Esophagus muscularis mucosa (tissue), 4 donors: ENCODE data around the gene IGF2BP3. TPM values are rescaled to one million over a fixed set of nuclear protein-coding genes. Genes with fewer than 3 reads are reported as not detected.

Source experiments
- DNase-seq: peaks from one replicate; pipeline ENCODE4 v3.0.0-alpha.2; 2017; ENCODE audit errors: extremely low spot score
- H3K27ac ChIP-seq, 4 donors: fragments of 200-600 bp; sonication (generic); replicated peaks in 1 of 4; 1 replicate in 3 of 4; 2 replicates in 1 of 4; pipeline ENCODE4 v1.5.1; 2016 to 2019; ENCODE audit warnings: mild to moderate bottlenecking in 1 of 4
- H3K27me3 ChIP-seq, 4 donors: fragments of 200-600 bp; sonication (generic); one replicate each; pipeline versions ENCODE4 v1.5.1 to v1.6.0; 2016 to 2019
- H3K36me3 ChIP-seq, 4 donors: fragments of 200-600 bp; sonication (generic); one replicate each; pipeline ENCODE4 v1.5.1; 2016 to 2019
- H3K4me1 ChIP-seq, 4 donors: fragments of 200-600 bp; sonication (generic); one replicate each; pipeline ENCODE4 v1.5.1; 2016 to 2019
- H3K4me3 ChIP-seq, 4 donors: fragments of 200-600 bp; sonication (generic); 1 replicate in 2 of 4; 2 replicates in 2 of 4; pipeline ENCODE4 v1.5.1; 2016 to 2019; ENCODE audit warnings: mild to moderate bottlenecking in 4 of 4, moderate library complexity in 1 of 4
- H3K9me3 ChIP-seq, 4 donors: fragments of 200-600 bp; sonication (generic); 1 replicate in 3 of 4; 2 replicates in 1 of 4; pipeline ENCODE4 v1.5.1; 2016 to 2019
- EP300 ChIP-seq: sonication (generic); formaldehyde crosslinking; IDR thresholded peaks from one replicate; pipeline ENCODE4 v1.6.1; 2017; ENCODE audit warnings: antibody characterized with exemption
- POLR2A ChIP-seq: fragments of 450-650 bp; IDR thresholded peaks from one replicate; pipeline ENCODE4 v1.6.1; 2017; ENCODE audit warnings: antibody characterized with exemption, moderate library complexity, mild to moderate bottlenecking, low read depth
- POLR2AphosphoS5 ChIP-seq, 2 donors: sonication (generic); formaldehyde crosslinking; IDR thresholded peaks; one replicate each; pipeline ENCODE4 v1.6.1; 2017; ENCODE audit warnings: antibody characterized with exemption in 2 of 2
- WGBS: methylation state at CpG from one replicate; pipeline ENCODE4 v1.1.5; 2018; 5-methylcytosine and 5-hydroxymethylcytosine counted together
- intact Hi-C: fragments of 100-400 bp; cut with DNase I; formaldehyde crosslinking; loops from one replicate; pipeline ENCODE4 v1.15.1; 2023
- total RNA-seq, 4 donors: library from RNA; depleted of rRNA; stranded (reverse); fragments of >200 nt; gene quantifications; one replicate each; pipeline versions ENCODE4 v1.1.0 to v1.2.1, GENCODE V29; 2016
- TF ChIP-seq, protein P1 (sequence below), 3 experiments: fragments of 200-600 bp in 2 of 3; fragments of 450-650 bp in 1 of 3; sonication (generic) in 2 of 3; IDR thresholded peaks; one replicate each; pipeline ENCODE4 v1.5.1; 2017 to 2019; ENCODE audit warnings: antibody characterized with exemption in 3 of 3, mild to moderate bottlenecking in 2 of 3, moderate library complexity in 1 of 3

Gene IGF2BP3
- total RNA-seq, 4 donors from 2014 or later, result 0.45 to 1.7 TPM; not detected in 2

DNA sequence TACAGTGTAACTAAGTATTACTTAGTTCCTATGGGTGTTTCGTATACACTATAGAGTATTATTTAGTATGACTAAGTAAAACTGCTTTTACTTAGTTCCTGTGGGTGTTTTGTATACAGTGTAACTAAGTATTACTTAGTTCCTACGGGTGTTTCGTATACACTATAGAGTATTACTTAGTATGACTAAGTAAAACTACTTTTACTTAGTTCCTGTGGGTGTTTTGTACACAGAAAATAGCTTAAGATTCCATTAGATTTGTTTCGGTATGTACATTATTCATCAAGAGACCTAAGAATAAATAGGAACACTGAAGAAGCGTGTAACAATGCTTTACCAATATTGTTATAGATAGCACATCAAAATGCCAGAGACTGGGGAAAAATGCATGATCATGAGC, 25.0 kb downstream of the IGF2BP3 start:
- H3K4me1 ChIP-seq, result no peaks in the 10 kb centered on the region
- intact Hi-C loops, result no loop called here
- H3K4me3 ChIP-seq, result no peak overlapping the region
- no peaks in the 10 kb centered on the region for H3K36me3 ChIP-seq
- H3K27me3 ChIP-seq, result peaks cover 0 to 7% (median 0%) of the 10 kb centered on the region in 4 donors
- no peak for DNase-seq
- H3K27ac ChIP-seq, result no peak overlapping the region
- 81% methylated on average over 5 of the region's 5 CpGs for WGBS
- TF ChIP-seq POLR2A (no peak), POLR2AphosphoS5 (IDR thresholded peaks at IDR 0.05) (no peak), EP300 (no peak)
- TF ChIP-seq, protein P1, sequence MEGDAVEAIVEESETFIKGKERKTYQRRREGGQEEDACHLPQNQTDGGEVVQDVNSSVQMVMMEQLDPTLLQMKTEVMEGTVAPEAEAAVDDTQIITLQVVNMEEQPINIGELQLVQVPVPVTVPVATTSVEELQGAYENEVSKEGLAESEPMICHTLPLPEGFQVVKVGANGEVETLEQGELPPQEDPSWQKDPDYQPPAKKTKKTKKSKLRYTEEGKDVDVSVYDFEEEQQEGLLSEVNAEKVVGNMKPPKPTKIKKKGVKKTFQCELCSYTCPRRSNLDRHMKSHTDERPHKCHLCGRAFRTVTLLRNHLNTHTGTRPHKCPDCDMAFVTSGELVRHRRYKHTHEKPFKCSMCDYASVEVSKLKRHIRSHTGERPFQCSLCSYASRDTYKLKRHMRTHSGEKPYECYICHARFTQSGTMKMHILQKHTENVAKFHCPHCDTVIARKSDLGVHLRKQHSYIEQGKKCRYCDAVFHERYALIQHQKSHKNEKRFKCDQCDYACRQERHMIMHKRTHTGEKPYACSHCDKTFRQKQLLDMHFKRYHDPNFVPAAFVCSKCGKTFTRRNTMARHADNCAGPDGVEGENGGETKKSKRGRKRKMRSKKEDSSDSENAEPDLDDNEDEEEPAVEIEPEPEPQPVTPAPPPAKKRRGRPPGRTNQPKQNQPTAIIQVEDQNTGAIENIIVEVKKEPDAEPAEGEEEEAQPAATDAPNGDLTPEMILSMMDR (IDR thresholded peaks at IDR 0.05), result no peak
- H3K9me3 ChIP-seq, result no peaks in the 10 kb centered on the region

DNA sequence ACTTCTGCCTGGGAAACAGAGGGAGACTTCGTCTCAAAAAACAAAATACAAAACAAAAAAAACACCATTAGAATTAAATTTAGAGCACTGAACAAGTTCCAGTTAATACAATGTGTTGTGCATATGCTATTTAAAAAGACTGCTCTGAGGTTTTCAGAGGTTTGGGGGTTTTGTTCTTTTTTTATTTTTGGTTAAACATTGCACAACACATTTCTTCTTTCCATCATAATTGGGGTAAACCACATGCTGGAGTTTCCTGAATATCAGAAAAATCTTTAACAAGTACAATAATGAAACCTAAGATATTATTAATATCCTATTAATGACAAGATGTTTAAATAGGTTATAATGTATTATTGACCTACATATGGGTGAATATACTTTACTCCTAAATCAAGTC, 26.3 kb downstream of the IGF2BP3 start:
- DNase-seq, result no peak
- H3K27me3 ChIP-seq, result peaks cover 0 to 7% (median 0%) of the 10 kb centered on the region in 4 donors
- no peaks in the 10 kb centered on the region for H3K9me3 ChIP-seq
- H3K4me3 ChIP-seq, result no peak overlapping the region
- intact Hi-C loops, result no loop called here
- TF ChIP-seq POLR2A (no peak), POLR2AphosphoS5 (IDR thresholded peaks at IDR 0.05) (no peak), EP300 (no peak)
- TF ChIP-seq, protein P1 (IDR thresholded peaks at IDR 0.05), result no peak
- H3K4me1 ChIP-seq, result no peaks in the 10 kb centered on the region
- WGBS, result 68% methylated on average over 1 of the region's 1 CpG
- no peak overlapping the region for H3K27ac ChIP-seq
- H3K36me3 ChIP-seq, result no peaks in the 10 kb centered on the region

DNA sequence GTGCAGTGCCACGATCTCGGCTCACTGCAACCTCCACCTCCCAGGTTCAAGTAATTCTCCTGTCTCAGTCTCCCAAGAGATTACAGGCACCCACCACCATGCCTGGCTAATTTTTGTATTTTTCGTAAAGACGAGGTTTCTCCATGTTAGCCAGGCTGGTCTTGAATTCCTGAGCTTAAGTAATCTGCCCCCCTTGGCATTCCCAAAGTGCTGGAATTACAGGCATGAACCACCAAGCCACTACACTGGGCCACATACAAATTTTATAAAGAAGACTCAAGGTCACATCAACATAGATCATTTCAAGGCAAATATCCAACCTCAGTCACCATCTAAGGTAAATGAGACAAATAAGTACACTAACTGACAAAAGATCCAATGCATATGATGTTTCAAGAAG, 32.1 kb downstream of the IGF2BP3 start:
- Histone ChIP-seq H3K27ac (no peak overlapping the region), H3K36me3 (no peaks in the 10 kb centered on the region), H3K9me3 (no peaks in the 10 kb centered on the region), H3K4me1 (no peaks in the 10 kb centered on the region), H3K27me3 (peaks cover 0 to 1% (median 0%) of the 10 kb centered on the region in 4 donors), H3K4me3 (no peak overlapping the region)
- 97% methylated on average over 4 of the region's 4 CpGs for WGBS
- DNase-seq, result no peak
- TF ChIP-seq, protein P1 (IDR thresholded peaks at IDR 0.05), result no peak
- TF ChIP-seq EP300, result no peak
- no peak for TF ChIP-seq POLR2AphosphoS5 (IDR thresholded peaks at IDR 0.05)
- no peak for TF ChIP-seq POLR2A
- intact Hi-C loops, result no loop called here

DNA sequence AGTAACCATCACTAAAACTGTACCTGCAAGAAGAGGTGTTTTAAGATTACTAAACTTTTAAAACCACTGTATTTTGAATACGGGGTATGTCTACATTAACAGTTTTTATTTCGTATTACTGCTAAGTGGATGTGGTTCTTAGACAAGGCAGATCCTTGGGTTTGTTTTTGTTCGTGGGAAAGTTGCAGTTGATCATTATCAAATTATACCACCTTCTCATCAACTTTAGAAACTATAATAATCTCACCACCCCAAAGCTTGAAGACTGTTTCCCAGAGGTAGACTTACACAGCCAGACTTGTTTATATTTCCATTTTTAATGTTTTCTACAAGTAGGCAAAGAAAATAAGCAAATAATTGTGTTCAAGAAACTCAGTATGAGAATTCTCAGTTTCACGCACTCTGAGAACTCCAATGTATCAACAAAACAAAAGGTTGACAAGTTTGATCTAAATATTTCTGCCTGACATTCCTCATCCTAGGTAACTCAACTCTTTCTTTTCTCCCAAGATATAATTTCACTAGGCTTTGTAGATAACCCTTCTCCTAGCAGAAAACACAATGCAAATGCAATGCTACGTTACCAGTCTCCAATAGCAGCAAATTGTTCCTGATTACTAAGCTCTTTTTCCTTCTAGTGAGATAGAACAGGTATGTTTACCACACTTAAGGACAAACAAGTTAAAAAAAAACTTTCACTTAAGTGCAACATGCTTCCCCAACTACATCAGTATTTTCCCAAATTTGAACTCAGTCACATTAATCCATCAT, 36.0 kb downstream of the IGF2BP3 start:
- Histone ChIP-seq H3K27me3 (peaks cover 0 to 9% (median 0%) of the 10 kb centered on the region in 4 donors), H3K4me3 (no peak overlapping the region), H3K27ac (no peak overlapping the region), H3K4me1 (no peaks in the 10 kb centered on the region), H3K36me3 (no peaks in the 10 kb centered on the region), H3K9me3 (no peaks in the 10 kb centered on the region)
- TF ChIP-seq POLR2AphosphoS5 (IDR thresholded peaks at IDR 0.05) (no peak), POLR2A (no peak), EP300 (no peak)
- TF ChIP-seq, protein P1 (IDR thresholded peaks at IDR 0.05), result no peak
- DNase-seq, result no peak
- WGBS, result 89% methylated on average over 5 of the region's 5 CpGs
- intact Hi-C loops, result no loop called here
